Stimulated activated CD8-positive, alpha-beta memory T cell treated with anti-CD3 and anti-CD28 coated beads, Interleukin-12 subunit alpha, Interleukin-12 subunit beta, amount 100 ng/mL, for 24 hours (primary cell): ENCODE measurements around the gene PHF24.
"Not testable (repeated sequence)": the region's sequence is repeated elsewhere in the genome, so short reads cannot be mapped to it uniquely, and the experiment has no call there.

Experiments
- DNase-seq: peaks from one replicate; pipeline ENCODE4 v3.0.0-alpha.2; 2020; ENCODE audit errors: extremely low read depth

PHF24 gene

DNA sequence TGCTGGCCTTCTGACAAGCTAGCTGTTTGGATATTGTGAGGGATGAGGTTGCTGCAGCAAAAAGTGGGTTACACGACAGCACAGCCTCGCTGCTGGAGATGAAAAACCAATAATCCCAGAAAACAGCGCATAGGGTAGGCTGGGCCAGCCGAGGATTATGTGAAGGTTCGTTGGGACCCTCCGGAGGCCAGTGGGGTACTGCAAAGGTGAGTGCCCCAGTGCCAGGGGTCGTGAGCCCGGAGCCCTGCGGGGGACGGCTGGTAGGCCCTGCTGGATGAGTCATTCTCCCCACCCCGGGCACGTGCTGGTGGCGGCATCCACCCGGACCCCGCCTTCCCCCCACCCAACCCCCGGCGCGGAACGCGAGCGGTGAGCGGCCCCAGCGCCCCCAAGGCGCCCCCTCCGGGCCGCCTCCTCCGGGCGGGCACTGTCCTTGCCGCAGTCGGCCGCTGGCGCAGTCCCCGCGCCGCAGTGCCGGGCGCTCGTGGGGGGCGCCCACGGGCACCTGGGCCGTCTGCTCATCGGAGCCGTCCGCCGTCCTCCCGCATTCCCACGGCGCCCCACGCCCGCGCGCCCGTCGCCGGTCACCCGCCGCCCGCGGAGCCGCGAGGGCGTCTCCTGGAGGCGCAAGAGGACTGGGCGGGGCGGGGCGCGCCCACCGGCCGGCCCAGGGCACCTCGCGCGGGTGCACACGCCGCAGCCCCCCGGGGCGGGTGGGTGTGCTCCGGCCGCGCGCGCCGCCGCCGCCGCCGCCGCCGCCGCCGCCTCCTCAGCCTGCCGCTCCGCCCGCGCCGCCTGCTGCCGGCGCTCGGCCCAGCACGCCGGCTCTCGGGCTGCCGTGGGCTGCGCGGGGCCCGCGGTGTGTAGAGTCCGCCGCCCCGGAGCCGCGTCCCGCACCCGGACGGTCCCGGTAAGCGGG lies at the start of gene PHF24:
Gene PHF24, plus strand, starts transcription at position 794 of the 919 bp plus-strand sequence. CDS start 13,014 bp downstream, outside the sequence.
- DNase-seq: no peak

DNA sequence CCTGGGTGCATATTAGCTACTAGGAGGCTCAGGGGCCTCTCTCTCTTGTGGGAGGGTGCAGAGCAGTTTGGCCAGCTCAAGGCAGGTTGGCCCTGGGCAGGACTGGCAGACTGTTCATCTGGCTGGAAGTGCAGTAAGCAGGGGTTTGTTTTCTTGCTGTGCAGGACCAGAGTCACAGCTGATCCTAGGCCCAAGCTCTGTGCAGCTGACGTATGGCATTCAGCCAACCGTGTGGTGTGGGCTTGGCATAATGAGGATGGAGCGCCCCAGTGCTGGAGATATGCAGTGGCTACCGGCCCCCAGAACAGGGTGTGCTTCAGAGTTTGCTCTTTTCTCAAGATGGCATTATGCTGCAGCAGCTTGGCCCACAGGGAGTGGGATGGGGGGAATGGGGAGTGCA lies 31.0 kb upstream of the PHF24 start:
- no peak for DNase-seq

DNA sequence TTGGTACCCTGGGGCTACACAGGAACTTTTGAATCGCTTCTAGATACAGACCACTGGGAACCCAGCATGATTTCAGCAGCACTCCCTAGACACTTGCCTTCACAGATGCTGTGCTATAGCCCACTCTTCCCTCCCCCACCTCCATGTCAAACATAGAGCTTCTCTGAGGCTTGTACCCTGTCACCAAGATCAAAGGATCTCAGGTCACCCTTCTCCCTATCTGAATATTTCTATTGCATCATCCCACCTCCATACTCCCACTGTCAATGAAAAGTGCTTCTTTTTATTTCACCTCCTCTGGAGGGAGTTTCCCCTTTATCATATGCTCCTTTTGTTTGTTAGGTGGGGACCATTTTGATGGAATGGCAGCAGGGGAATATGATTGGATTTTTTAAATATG lies 29.2 kb upstream of the PHF24 start:
- DNase-seq: no peak

DNA sequence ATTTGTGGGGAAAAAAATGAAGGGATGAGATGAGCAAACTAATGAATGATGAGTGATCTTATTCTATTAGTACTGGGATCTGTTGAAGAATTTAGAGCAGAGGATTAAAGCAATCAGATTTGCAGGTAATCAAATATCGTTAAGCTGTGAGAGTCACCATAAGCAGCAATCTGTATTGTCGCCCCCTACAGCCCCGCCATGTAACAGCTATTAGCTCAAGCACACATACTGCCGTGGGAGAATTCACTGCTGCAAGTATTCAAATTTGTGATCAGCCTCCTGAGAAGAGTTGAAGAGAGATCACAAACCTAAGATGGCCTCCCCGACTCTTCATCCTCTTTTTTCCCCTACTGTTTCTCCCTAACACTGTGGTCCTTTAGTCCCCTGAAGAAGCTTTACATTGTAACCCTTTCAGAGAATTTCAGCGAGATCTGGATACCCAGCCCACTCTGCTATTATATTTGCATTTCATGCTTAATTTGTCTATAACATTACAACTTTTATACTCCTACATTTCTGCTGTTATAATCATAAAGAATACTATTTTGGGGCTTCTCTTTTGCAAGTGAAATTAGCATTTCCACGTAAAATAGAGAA lies 28.5 kb upstream of the PHF24 start:
- no peak for DNase-seq

DNA sequence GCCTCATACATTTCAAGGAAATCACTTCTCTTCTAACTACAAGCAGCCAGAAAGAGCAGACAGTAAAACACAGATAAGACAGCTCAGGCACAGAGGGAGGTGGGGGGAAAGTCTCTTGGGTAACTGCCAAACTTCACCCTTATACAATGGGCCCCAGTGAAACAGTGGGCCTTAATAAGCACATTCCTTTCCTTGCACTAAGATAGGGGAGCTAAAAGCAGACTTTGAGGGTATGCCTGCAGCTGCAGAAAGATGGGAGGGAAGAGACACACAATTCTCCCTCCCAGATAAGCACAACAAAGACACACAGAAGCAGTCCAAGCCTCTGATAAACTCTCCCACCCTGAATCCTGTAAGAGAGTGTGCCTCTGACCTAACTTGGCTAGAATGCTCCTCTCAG lies 18.1 kb upstream of the PHF24 start:
- DNase-seq: not testable (repeated sequence)

DNA sequence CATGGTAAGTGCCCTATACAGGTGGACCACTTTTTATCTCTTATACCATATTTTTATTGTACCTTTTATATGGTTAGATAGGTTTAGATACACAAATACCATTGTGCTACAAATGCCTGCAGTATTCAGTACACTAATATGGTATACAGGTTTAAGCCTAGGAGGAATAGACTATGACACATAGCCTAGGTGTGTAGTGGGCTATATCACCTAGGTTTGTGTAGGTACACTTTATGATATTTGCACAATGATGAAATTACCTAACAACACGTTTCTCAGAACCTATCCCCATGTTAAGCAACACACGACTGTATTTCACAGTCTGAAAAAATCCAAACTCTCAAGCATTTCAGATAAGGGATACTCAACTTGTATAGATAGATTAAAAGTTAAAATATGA lies 9.6 kb upstream of the PHF24 start:
- no peak for DNase-seq

DNA sequence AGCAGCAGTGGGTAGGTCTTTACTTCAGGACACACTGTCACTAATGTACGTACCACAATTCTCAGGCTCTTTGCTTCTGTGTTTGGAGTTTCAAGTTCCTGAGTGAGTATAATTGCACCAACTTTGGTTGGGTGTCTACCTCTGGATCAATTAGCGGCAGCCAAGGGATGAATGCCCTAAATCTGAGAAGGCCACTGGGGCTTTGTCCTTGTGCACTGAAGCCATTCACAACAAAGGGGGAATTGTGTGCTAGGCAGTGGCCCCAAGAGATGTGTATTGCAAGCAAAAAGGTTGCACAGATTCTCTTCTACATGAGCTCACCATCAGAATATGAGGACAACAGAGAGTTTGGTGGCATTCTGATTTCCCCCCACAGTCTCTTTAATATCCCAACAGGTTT lies 3.9 kb upstream of the PHF24 start:
- DNase-seq: no peak

DNA sequence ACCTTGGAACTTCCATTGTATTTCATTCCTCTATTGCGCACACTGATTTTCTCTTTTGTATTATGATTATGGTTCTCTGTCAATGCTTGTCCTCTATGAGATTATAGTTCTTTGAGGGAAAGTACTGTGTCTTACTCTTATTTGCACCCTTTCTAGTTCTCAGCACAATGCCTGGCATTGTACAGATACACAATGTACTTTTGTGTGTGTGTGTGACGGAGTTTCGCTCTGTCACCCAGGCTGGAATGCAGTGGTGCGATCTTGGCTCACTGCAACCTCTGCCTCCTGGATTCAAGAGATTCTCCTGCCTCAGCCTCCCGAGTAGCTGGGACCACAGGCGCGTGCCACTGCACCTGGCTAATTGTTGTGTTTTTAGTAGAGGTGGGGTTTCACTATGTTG lies 2.0 kb upstream of the PHF24 start:
- not testable (repeated sequence) for DNase-seq

DNA sequence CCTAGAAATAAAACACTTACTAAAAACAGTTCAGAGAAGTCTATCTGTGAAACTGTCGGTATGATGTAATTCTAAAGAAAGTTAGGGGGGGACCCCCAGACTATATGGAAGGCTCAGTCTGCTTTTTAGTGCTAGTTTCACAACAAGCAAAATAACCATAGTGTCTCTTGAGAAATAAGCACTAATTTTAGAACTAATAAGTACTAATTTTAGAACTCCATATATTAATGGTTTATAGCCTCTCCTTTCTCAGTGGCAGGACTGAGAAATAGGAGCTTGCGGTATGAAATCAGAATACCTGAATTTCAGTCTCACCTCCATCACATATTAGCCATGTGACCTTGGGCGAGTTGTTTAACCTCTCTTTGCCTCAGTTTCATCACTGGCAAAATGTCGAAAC lies 1.4 kb upstream of the PHF24 start:
- no peak for DNase-seq

DNA sequence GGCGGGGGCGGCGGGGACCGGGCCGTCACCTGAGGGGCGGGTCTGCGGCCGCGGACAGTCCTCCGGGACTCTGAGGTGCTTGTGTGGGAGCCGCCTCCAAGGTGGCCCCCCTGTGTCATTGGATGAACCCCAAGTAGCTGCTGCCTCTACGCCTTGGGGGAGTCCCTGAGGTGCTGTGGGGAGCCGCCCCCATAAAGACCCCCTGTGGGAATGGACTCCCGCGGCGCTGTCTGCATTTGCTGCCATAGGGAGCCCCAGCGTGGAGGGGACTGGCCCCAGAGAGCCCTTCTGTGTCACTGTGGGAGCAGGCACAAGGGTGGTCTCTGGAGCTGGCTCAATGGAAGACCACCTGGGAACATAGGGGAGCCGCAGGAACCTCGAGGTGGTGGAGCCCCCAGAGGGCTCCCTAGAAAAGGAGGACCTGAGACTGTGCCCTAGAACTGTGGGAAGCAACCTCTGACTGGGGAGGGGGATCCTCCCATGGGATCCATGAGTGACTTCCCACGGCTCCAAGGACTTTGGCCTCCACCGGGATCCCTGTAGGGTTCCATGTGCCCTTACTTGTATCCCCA lies 412 bp downstream of the PHF24 start:
- no peak for DNase-seq

DNA sequence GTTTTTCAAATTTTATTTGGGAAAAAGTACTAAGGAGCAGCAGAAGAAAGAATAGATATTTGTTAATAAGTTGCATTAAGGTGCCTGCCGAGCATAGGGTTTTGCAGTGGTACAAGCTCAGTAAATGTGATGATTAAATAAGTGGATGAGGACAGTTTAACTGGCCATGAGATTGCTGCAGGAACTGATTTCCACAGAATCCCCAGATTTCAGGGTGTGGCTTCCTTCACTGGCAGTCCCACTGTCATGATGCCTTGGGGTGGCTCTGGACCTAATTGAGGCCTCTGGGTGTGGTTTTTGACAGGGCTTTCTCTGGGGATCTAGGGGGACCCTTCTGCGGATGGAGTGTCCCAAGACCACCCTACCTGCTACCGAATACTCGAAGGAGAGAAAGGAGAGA lies 1.4 kb downstream of the PHF24 start:
- no peak for DNase-seq

DNA sequence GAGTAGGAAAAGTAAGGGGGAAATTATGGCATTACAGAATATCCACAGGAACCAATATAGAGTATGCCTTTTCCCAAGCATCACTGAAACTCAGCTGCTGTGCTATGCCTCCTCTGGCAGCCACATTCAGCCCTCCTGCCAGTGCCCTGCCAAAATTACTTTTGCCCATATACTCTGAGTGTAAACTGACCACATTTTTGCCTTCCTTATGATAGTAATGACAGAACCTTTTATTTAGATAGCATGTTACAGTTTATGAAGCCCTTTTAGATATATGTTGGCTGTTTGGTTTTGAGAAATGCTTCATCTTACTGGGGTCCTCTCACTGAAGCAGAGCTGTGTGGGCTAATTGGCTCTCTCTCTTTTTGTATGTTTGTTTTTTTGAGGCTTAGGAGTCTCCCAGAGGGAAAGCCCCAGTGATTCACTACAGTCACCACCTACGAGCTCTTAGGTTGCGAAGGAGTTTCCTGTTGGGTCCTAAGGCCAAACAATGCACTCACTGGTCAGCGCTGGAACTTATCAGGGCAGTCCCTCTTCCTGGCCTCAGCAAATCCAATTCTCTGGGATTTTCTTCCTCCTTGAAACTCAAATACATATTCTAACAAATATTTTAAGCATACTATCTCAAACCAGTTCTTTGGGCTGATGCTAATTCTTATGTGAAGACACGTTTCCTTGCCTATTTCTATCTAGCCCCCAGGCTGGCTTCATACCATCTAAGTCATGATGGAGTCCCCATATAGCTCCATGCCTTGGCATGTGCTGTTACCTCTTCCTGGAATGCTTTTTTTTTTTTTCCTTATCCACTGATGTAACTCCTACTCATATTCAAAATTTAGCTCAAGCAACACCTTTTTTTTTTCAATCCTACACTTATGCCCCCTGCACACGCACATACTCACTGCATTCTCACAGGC lies 3.7 kb downstream of the PHF24 start:
- DNase-seq: no peak

DNA sequence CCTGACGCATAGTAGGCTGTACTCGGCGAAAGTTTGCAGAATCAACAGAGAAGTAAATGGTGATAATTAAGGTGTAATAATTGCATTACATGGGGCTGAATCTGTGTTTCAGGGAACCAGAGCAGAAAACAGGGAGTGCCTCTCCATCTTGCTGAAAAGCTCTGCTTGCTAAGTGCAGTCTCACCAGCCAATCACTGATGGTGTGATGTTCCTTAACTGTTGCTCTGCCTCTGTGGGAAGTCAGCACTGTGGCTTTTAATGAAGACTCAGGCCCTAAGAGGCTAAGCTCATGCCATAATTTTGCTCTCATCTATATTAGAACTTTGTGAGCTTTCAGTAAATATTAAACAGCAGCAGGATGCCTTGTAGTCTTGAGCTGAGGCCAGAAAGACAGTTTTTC lies 4.5 kb downstream of the PHF24 start:
- DNase-seq: no peak

DNA sequence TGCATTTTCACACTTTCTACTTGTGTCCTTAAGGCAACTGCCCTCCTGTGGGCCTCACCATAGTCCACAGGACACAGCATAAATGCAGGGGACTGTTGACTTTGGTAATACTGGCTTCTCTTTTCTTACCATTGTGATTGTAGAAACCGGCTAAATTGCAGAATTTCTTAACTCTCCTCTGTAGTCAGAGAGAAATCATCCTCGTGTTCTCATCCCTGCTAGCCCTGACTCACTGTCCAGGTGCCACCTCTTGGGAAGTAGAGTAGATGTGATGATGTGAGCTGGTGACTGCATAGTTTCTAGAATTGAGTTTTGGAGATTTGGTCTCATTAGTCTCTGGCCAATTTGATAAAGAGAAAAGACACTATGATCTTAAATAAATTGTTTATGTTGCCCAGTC lies 5.5 kb downstream of the PHF24 start:
- no peak for DNase-seq

DNA sequence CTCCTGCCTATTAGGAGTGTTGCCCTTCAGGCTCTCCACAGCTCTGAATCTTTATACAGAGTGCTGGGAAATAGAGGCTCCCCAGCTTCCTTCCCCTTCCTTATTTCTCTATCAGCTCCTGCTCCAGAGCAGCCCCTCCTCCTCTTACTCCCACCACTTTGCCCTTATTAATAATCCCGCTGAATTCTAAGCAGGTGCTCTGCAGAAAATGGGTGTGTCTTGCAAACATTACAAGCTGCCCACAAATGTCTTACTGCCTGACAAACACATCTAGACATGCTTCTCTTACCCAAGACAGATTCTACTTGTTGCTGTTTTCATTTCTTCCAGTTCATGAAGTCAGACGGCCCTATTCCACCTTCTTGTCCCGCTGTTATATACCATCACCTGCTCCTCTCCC lies 6.4 kb downstream of the PHF24 start:
- DNase-seq: no peak

DNA sequence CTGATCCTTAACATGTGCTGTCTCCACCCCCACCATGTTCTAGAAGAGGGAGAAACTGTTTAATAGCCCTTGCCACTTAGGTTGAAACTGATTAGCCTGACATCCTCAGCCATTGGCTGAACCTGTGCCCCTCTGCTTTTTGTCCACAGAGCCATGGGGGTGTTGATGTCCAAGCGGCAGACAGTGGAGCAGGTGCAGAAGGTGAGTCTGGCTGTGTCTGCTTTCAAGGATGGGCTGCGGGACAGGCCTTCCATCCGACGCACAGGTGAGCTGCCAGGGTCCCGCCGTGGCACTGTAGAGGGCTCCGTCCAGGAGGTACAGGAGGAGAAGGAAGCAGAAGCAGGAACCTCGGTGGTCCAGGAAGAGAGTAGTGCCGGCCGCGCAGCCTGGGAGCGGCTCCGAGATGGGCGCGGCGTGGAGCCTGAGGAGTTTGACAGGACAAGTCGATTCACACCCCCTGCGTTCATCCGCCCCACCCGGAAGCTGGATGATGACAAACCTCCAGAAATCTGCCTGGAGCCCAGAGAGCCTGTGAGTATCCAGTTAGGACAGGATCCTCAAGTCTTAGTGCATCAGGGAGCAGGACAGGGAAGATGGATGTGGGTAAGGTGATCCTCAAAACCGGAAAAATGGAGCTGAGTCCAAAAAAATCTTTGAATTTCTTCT lies 13.2 kb downstream of the PHF24 start:
- DNase-seq: no peak

DNA sequence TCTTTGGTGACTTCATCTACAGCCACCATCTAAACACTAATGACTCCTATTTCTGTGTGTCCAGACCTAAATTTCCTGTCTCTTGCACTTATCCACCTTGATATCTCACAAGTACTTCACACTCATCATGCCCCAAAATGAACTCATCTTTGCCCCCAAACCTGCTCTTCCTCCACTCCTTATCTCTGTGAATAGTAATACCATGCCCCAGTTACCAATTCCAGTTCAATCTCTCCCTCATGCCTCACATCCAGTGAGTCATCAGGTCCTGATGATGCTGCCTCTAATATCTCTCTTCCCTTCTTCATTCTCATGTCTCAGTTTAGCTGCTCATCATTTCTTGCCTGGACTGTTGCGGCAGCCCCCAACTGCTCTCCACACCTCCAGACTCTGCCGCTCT lies 16.6 kb downstream of the PHF24 start:
- DNase-seq: no peak

DNA sequence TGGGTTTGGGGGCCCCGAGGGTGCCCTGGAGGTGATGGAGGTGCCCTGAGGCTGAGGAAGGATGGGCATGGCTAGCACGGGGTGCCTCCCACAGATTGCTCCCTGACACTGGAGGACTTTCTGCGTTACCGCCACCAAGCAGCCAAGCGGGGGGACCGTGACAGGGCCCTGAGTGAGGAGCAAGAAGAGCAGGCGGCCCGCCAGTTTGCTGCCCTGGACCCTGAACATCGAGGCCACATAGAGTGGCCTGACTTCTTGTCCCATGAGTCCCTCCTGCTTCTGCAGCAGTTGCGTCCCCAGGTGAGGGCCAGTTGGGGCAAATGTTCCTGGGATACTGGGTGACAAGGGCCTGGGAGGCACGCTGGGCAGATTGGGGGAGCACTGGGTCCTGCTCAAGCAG lies 18.4 kb downstream of the PHF24 start:
- no peak for DNase-seq

DNA sequence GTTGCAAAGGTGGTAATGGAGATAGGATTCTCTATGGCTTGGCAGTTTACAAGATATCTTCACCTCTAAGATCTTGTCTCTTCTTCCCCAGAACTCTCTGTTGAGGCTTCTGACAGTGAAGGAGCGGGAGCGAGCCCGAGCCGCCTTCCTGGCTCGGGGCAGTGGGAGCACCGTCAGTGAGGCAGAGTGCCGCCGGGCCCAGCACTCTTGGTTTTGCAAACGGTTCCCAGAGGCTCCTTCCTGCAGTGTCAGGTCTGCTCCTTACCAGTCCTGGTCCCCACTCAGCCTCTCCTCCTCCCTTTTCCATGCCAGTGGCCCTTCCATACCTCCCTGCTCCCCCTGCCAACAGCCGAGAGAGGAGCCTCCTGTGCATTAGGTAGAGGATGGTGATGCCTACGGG lies 18.9 kb downstream of the PHF24 start:
- DNase-seq: no peak

DNA sequence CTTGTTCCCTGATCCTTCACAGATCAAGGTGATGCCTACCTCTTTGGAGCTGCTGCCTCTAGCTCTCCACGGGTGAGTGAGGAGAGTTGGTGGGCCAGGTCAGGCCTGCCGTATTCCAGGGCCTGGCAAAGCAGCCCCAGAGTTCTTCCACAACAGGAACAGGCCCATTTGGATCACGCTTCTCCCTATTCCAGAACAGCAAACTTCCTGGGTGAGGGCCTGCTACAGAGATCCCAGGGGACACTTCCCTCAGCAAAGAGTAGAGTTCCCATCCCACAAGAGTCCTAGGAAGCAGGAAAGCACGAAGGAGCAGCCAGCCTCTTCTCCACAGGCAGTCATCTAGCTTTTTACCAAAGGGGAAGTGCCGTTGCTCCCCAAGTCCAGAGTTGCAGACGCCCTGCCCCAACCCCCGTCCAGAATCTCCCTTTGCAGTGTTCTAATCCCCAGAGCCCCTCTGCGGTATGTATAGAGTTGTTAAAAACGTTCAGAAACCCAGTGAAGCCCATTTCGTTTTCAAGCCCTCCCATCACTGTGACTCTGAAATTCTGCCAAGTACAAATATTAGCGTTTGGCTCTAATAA lies 22.2 kb downstream of the PHF24 start:
- DNase-seq: no peak

DNA sequence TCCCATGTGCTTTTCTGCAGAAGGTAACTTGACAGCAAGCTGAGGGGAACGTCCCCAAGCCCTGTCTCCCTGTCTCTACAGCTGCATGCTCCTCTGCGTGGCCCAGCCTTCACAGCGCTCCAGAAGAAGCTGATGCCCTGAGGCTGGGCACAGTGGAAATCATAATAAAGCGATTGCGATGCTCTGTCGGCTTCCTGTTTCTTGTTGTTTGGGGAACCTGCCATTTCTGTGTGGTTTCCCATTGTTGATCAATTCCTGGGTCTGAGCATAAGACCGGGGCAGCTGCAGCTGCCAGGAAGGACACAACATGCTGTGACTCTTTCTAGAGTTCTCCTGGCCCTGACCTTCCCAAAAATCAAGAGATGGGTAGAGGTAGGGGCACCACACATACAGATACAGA lies 24.3 kb downstream of the PHF24 start:
- no peak for DNase-seq
